Right ventricle myocardium superior (tissue), 1 donor: ENCODE measurements around the gene DUSP14. TPM values are rescaled to one million over a fixed set of nuclear protein-coding genes. Genes with fewer than 3 reads are reported as not detected.
"Not testable (repeated sequence)": the region's sequence is repeated elsewhere in the genome, so short reads cannot be mapped to it uniquely, and the experiment has no call there.

Experiments
- ATAC-seq: fragments of 200-7000 bp; cut with Tn5 transposase; one replicate; pipeline ENCODE4 v1.9.1; 2020; ENCODE audit warnings: mild to moderate bottlenecking; ENCODE audit not compliant: poor library complexity
- DNase-seq: peaks from one replicate; pipeline ENCODE4 v3.0.0-alpha.2; 2020
- intact Hi-C: fragments of 100-400 bp; cut with DNase I; formaldehyde crosslinking; loops from one replicate; pipeline ENCODE4 v1.11.2; 2022
- total RNA-seq: library from RNA; stranded (reverse); fragmentation: NEBNext Ultra II Directional; extraction: Animal tissue kit (Norgen Biotek cat#: 25700); gene quantifications from one replicate; pipeline ENCODE4 v1.2.1, GENCODE V29; 2021
- donor health status: DM: no; HTN: yes; CAD: no; lungs with severe emphysema.

The DUSP14 gene
- total RNA-seq, 1 donor from 2014 or later: 19.6 TPM

- intact Hi-C loops: no loop called here
- DNase-seq (no peak), ATAC-seq (peak; percentile 41)
These were observed 17.0 kb downstream of the DUSP14 start for GRCh38 chr17:37506678-37507077.

GRCh38 chr17:37507111-37507510 is 17.4 kb downstream of the DUSP14 start:
- peak; percentile 67 for ATAC-seq
- DNase-seq: no peak
- intact Hi-C loops: no loop called here

GRCh38 chr17:37510056-37510455 is 20.4 kb downstream of the DUSP14 start:
- intact Hi-C loops: no loop called here
- DNase-seq: no peak
- no peak for ATAC-seq

GRCh38 chr17:37511642-37512041 is 22.0 kb downstream of the DUSP14 start:
- DNase-seq, intact Hi-C loops, ATAC-seq: not testable (repeated sequence)

GRCh38 chr17:37512442-37513068 is 22.9 kb downstream of the DUSP14 start:
- ATAC-seq: no peak
- intact Hi-C loops: no loop called here
- DNase-seq: no peak

GRCh38 chr17:37513711-37514110 is 24.0 kb downstream of the DUSP14 start:
- DNase-seq (no peak), ATAC-seq (no peak)
- intact Hi-C loops: no loop called here

GRCh38 chr17:37516127-37516571 is 26.5 kb downstream of the DUSP14 start:
- intact Hi-C loops: no loop called here
- DNase-seq: no peak
- ATAC-seq: no peak

- intact Hi-C loops: no loop called here
- no peak for ATAC-seq
- no peak for DNase-seq
These were observed 28.2 kb downstream of the DUSP14 start for GRCh38 chr17:37517881-37518280.

- intact Hi-C loops: no loop called here
- ATAC-seq (no peak), DNase-seq (no peak)
These were observed 29.1 kb downstream of the DUSP14 start for GRCh38 chr17:37518826-37519225.

GRCh38 chr17:37519251-37519985 is 29.7 kb downstream of the DUSP14 start:
- no peak for ATAC-seq
- intact Hi-C loops: no loop called here
- DNase-seq: no peak

GRCh38 chr17:37520174-37520573 is 30.5 kb downstream of the DUSP14 start:
- no peak for ATAC-seq
- intact Hi-C loops: no loop called here
- DNase-seq: no peak

GRCh38 chr17:37521821-37522220 is 32.1 kb downstream of the DUSP14 start:
- DNase-seq (no peak), ATAC-seq (peak; percentile 63)
- intact Hi-C loops: no loop called here

- DNase-seq: no peak
- ATAC-seq: no peak
- intact Hi-C loops: no loop called here
These were observed 34.1 kb downstream of the DUSP14 start for GRCh38 chr17:37523715-37524219.

GRCh38 chr17:37527249-37527851 is 37.7 kb downstream of the DUSP14 start:
- intact Hi-C loops: no loop called here
- DNase-seq (no peak), ATAC-seq (peak; percentile 72)

GRCh38 chr17:37530420-37530819 is 40.7 kb downstream of the DUSP14 start:
- no peak for DNase-seq
- intact Hi-C loops: no loop called here

GRCh38 chr17:37532756-37533155 is 43.1 kb downstream of the DUSP14 start:
- DNase-seq: no peak
- intact Hi-C loops: no loop called here
- ATAC-seq: no peak

More at GRCh38 chr17:37530420-37530819, 40.7 kb downstream of the DUSP14 start:
- ATAC-seq: no peak

- no peak for DNase-seq
- intact Hi-C loops: no loop called here
- ATAC-seq: no peak
These were observed 46.2 kb downstream of the DUSP14 start for GRCh38 chr17:37535906-37536305.

- intact Hi-C loops: no loop called here
- DNase-seq (no peak), ATAC-seq (no peak)
These were observed 49.4 kb downstream of the DUSP14 start for GRCh38 chr17:37538981-37539659.
